Neural cell (in vitro differentiated cells): Measurements from ENCODE around the gene PKP3.

Experiments used
- CTCF ChIP-seq: fragments of 450-650 bp; IDR thresholded peaks from 2 replicates; pipeline ENCODE4 v1.5.1; 2014; ENCODE audit warnings: antibody characterized with exemption, mild to moderate bottlenecking, moderate library complexity; ENCODE audit not compliant: poor library complexity, severe bottlenecking
- RAD21 ChIP-seq: fragments of 450-650 bp; conservative IDR thresholded peaks from 2 replicates; pipeline ENCODE4 v1.6.1; 2014; ENCODE audit warnings: antibody characterized with exemption, mild to moderate bottlenecking, moderate library complexity

GRCh38 chr11:380491-380890 is 13.5 kb upstream of the PKP3 start:
- no peak for TF ChIP-seq RAD21
- TF ChIP-seq CTCF: no peak
